Choroid plexus epithelial cell (primary cell): ENCODE data around the gene LRRC4C.
A peak's percentile ranks its signal among the peaks of the same experiment; 100 is the strongest.

Experiments used
- DNase-seq: peaks from one replicate; pipeline ENCODE4 v3.0.0-alpha.2; 2010; ENCODE audit warnings: low read depth
- H3K4me3 ChIP-seq: 2 replicates; pipeline ENCODE4 v1.5.1; 2011; ENCODE audit warnings: low read depth, mild to moderate bottlenecking, control low read depth, low read length, moderate library complexity
- CTCF ChIP-seq: conservative IDR thresholded peaks from 2 replicates; pipeline ENCODE4 v1.5.1; 2011; ENCODE audit warnings: low read depth, mild to moderate bottlenecking, control low read depth, inconsistent platforms, low read length, moderate library complexity

LRRC4C gene

DNA sequence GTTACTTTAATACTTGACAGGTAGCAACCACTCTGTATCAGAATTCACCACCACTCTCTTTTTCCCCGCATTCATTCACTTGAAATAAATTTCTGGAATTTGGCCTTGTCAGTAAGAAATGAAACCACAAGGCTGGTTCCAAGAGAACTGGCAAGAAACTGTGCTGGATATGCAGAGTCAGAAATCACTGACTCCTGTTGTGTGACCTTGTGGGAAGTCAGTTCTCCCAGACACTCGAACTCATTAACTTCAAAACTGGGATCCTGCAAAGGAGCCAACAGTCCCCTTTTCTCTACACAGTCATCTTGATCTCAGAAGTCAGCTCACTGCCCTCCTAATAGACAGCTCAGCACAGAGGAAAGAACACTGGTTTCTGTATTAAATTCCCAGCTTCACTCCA is 142.7 kb downstream of the LRRC4C start:
- DNase-seq, result peak; percentile 72
- TF ChIP-seq CTCF, result no peak
- H3K4me3 ChIP-seq, result no peak overlapping the region

- no peak overlapping the region for H3K4me3 ChIP-seq
- no peak for TF ChIP-seq CTCF
- DNase-seq, result no peak
These were observed 146.2 kb downstream of the LRRC4C start for GRCh38 chr11:41313226-41313625.

- no peak for TF ChIP-seq CTCF
- DNase-seq, result no peak
- H3K4me3 ChIP-seq, result no peak overlapping the region
These were observed 149.7 kb downstream of the LRRC4C start for GRCh38 chr11:41309716-41310115.

DNA sequence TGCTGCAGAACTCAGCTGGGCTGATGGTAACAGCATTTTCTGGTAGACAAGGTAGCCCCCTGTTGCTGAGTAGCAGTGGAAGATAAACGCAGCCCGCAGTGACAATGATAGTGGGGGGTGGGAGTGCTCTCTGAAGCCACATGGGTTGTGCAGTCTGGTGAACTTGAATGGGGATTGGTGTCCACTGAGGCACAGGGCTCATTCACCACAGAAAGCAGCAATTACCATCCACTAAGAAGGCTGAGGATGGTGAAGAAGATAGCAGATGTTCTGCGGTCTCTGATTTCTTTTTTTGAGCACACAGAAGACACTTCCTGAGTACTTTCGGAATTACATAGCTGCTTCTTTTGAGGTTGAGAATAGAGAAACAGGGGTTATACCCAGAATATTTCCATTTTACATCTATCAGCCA is 150.3 kb downstream of the LRRC4C start:
- no peak for TF ChIP-seq CTCF
- DNase-seq, result no peak
- H3K4me3 ChIP-seq, result no peak overlapping the region

DNA sequence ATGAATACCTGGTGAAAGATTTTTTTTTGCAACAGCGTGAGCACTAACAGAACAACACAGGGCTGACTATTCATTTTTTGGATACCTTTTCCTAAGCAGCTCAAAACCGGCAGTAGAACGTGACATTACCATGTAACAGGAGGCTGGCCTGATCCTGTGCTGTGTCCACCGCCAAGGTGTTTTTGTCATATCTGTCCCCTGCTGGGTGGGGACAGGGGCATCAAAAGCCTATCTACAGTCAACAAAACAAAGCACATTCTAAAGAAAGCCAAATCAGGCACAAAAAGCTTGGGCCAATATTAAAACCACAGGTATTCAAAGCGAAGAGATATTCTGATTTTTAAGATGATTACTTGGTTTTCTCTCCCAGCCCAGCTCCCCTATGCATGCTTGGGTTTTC is 151.2 kb downstream of the LRRC4C start:
- no peak overlapping the region for H3K4me3 ChIP-seq
- TF ChIP-seq CTCF, result no peak
- DNase-seq, result no peak

GRCh38 chr11:41307296-41308080 is 152.0 kb downstream of the LRRC4C start:
- no peak for TF ChIP-seq CTCF
- DNase-seq, result no peak
- no peak overlapping the region for H3K4me3 ChIP-seq

- TF ChIP-seq CTCF, result no peak
- no peak overlapping the region for H3K4me3 ChIP-seq
- DNase-seq, result peak; percentile 85
These were observed 153.0 kb downstream of the LRRC4C start for GRCh38 chr11:41306431-41306830.
